Measurements from ENCODE around the gene PRODH.
"Not testable (repeated sequence)": the region's sequence is repeated elsewhere in the genome, so short reads cannot be mapped to it uniquely, and the experiment has no call there.

Gene PRODH

DNA sequence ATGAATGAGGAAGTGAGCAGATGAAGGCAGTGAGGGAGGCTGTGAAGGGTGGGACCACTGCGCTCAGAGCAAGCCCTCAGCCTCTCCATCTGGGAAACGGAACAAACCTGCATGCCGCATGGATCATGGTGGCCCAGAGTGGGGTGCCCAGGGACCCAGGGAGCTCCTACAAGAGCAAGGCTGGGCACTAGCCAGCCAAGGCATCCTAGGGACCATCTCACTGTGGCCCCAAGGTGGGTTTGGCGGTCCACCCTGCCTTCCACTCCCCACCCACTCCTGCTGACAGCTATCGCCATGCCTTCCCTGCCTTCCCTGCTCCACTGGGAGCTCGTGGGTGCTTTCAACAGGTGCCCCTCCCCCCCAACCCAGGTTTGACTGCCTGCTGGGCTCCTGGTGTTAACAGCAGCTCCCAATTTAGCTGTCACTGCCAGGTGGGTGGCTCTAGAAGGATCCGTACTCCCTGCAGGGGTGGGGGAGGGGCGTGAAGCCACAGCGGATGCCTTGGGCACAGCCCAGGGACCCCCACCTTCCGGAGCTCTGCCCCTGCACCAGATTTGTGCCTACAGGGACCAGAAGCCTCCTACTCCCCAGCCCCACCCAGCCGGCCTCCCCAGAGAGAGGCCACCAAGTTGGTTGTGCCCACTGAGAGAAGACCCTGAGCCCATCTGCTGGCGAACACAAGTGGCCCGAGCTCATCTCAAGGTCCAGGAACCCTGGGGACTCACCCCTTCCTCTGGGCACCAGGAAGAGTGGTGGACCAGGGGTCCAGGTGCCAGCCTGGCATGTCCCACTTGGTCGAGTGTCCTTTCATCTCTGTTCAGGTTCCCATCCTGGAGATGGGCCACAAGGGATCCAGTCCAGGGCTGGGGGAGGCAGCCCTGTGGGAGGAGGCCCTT, 29.7 kb upstream of the PRODH start:
- TF ChIP-seq, protein P1, sequence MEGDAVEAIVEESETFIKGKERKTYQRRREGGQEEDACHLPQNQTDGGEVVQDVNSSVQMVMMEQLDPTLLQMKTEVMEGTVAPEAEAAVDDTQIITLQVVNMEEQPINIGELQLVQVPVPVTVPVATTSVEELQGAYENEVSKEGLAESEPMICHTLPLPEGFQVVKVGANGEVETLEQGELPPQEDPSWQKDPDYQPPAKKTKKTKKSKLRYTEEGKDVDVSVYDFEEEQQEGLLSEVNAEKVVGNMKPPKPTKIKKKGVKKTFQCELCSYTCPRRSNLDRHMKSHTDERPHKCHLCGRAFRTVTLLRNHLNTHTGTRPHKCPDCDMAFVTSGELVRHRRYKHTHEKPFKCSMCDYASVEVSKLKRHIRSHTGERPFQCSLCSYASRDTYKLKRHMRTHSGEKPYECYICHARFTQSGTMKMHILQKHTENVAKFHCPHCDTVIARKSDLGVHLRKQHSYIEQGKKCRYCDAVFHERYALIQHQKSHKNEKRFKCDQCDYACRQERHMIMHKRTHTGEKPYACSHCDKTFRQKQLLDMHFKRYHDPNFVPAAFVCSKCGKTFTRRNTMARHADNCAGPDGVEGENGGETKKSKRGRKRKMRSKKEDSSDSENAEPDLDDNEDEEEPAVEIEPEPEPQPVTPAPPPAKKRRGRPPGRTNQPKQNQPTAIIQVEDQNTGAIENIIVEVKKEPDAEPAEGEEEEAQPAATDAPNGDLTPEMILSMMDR (conservative IDR thresholded peaks at IDR 0.05; ENCODE audit: low read depth, low read length) = no peak
- no peak for DNase-seq (ENCODE audit: low read depth)
- no peak overlapping the region for H3K4me3 ChIP-seq (ENCODE audit: low read depth, low read length)

DNA sequence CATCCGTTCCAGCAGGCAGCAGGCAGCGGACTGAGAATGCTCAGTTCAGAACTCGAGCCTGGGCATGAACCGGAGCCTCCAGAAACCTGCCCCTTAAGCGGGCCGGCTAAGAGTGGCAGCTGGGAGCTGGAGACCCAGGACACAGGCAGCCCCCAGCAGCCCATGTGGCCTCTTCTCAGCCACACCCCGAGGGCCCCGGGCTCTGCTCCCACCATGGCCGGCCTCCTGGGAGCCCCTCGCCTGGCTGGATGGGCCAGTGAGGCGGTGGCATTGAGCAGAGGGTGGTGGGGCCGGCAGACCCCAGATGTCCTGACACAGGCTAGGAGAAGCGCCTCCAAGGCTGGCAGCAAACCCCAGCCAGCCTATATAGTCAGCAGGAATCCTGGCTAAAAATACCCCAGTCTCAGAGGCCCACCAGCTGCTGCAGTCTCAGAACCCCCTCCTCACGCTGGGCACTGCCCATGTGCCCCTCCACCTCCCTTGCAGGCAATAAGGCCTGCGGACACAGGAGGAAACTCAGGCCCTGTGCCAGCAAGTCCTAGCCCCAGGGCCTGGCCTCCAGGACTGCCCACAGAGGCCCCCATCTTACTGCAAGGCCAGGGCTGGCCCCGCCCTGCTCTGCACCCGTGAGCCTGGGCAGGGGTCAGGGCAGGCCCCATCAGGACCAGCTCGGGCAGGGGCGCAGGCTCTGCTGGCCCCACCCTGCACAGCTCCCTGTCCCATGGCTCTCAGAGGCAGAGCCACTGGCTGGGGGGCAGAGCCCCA, 28.6 kb upstream of the PRODH start:
- not testable (repeated sequence) for H3K4me3 ChIP-seq (ENCODE audit: low read depth, low read length); DNase-seq (ENCODE audit: low read depth)

DNA sequence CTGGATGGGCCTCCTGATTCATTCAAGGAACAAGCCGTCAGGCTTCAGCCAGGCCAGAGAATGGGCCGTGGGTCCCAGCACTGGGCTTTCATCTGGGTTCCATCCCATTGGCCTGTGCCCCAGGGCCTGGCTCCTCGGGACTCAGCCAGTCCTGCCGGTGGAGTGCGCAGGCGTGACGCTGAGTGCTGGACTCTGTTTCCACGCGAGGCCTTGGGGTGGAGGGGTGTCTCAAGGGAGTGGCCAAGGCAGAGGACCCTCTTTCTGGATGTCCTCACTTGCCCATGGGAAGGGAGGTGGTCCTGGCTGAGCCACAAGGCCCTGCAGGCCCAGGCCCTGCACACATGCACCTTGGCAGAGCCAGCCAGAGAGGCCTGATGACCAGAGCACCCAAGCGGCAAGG, 28.0 kb upstream of the PRODH start:
- not testable (repeated sequence) for DNase-seq (ENCODE audit: low read depth); H3K4me3 ChIP-seq (ENCODE audit: low read depth, low read length)

DNA sequence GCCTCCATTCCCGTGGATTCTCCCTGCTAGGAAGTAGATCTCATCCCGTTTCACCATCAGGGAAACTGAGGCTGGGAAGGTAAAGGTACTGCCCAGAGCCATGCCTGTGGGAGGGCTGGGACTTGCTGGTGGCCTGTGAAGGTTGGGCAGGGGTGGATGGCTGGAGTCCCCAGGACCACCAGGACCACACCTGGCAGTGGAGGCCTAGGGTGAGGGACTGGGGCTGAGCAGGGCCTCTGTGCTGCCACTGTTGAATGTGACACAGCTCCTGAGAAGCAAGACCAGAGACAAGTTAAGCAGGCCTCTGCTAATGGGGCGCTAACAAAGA, 26.2 kb upstream of the PRODH start:
- TF ChIP-seq, protein P1 (conservative IDR thresholded peaks at IDR 0.05; ENCODE audit: low read depth, low read length) = no peak
- DNase-seq (ENCODE audit: low read depth) = no peak
- no peak overlapping the region for H3K4me3 ChIP-seq (ENCODE audit: low read depth, low read length)

DNA sequence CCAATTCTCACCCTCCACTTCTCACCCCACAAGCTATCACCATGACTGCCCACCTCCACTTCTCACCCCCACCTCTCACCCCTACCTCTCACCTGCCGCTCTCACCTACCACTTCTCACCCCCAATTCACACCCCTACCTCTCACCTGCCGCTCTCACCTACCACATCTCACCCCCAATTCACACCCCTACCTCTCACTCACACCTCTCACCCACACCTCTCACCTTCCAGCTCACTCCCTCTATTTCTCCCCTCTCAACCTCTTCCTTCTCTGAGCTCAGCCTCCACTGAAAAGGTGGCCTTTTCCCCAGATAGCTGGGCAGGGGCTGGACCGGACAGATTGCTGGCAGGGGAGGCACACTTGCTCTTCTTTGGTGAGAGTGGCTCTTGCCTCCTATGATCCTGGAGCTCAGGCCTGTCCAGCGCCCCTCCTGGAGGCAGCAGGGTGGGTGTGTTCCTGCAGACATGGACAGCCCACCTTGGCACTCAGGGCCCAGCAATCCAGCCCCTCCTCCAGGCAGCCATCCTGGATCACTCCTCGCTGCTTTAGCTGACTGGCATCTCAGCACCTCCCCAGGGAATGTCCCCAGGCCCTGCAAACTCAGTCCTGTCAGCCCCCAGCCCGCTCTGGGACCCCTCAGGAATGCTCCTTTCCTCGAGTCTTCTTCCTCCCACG, 25.7 kb upstream of the PRODH start:
- H3K4me3 ChIP-seq (ENCODE audit: low read depth, low read length); DNase-seq (ENCODE audit: low read depth): not testable (repeated sequence)

DNA sequence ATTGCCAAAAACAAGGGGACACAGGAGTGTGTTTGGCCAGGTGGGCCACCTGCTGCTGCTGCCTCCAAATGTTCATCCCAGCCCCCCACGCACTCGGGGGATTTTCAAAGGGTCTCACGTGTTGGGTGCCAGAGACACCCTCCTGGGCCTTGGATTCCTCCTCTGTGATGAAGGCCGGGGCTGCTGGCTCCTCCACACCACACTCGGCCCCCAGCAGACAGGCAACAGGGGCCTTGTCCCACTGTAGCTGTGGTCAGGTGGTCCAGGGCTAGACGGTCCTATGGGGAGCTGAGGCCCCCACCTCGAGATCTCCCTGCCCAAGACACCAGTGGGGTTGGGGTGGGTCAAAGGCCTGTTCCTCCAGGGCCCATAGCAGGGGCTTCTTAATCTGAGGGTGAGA, 25.1 kb upstream of the PRODH start:
- H3K4me3 ChIP-seq (ENCODE audit: low read depth, low read length); DNase-seq (ENCODE audit: low read depth): not testable (repeated sequence)

DNA sequence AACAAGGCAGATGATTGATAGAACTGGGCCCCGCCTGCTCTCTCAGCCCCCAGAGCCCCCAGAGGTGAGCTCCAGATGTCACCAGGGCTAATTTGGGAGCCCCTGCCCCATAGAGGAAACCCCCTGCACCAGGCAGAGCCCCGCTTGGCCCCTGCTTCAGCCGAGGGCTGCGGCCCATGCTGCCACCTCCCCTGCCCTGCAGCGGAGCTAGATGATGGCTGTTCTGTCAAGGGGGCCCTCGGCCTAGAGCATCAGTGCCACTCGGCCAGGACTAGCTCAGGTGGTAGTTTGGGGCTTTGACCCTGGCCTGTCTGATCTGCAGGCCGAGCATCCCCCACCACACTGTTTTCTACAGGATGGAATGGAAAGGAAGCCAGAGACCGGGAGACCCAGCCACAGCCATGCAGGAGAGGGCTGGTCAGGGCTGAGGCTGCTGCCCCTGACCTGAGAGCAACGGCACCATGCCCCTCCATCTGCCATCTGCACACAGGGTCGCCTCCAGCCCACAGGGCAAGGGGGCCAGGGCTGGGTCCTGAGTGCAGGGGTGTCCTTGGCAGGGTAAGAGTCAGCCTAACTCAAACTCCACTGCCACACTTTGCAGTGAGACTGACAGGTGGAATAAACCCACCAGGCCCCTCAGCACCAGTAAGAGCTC, 24.2 kb upstream of the PRODH start:
- DNase-seq (ENCODE audit: low read depth); H3K4me3 ChIP-seq (ENCODE audit: low read depth, low read length): not testable (repeated sequence)

DNA sequence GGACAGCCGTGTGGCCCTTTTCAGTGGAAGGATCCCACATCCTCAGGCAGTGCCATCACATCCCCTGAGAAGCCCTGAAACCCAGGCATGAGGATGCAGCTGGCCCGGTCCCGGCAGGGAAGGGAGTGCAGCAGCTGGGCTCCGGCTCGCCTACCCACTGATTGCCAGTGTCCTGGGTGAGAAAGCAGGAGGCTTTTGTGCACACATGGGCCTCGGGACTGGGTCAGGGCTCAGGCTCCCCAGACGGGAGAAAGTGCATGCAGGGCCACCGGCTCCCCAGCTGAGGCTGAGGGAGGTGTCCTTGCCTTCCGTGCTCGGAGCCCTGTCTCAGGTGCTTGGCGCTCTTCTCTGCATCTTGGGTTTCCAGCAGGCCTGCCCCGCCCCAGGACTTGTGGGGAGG, 23.6 kb upstream of the PRODH start:
- H3K4me3 ChIP-seq (ENCODE audit: low read depth, low read length); DNase-seq (ENCODE audit: low read depth): not testable (repeated sequence)

DNA sequence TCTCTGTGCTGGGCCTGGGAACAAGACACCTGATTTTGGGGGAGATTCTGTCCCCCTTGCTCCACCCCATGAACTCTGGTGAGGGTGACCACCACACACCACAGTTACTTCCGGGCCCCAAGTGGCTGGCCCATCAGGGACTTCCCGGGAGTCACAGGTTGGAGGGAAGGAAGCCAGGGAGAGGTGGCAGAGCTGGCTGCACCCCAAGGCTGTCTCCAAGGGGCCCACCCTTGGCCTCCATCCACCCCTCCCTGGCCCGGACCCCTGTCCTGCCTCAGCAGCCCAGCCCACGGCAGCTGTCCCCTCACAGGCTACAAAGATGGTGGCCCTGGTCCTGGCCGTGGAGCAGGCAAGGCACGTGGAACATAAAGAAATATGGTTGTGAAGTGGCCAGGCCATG, 23.2 kb upstream of the PRODH start:
- DNase-seq (ENCODE audit: low read depth); H3K4me3 ChIP-seq (ENCODE audit: low read depth, low read length): not testable (repeated sequence)

DNA sequence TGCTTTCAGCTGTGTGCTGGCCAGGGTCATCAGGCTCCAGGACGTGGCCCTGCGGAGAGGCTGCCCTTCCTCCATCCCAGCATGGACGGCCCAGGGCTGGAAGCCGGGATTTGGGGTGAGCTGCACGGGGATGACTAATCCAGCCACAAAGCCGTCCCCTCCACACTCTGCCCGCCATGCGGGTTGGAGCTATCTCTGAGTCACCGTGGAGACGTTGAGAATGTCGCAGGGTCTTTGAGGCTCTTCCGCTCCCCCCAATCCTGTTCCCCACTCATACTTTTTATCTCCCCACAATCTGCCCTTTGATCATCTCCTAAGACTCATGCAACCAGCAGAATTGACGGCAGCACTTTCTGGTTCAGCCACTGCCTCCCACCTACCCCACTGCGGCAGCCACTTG, 22.6 kb upstream of the PRODH start:
- DNase-seq (ENCODE audit: low read depth) = peak; percentile 31
- H3K4me3 ChIP-seq (ENCODE audit: low read depth, low read length) = not testable (repeated sequence)

DNA sequence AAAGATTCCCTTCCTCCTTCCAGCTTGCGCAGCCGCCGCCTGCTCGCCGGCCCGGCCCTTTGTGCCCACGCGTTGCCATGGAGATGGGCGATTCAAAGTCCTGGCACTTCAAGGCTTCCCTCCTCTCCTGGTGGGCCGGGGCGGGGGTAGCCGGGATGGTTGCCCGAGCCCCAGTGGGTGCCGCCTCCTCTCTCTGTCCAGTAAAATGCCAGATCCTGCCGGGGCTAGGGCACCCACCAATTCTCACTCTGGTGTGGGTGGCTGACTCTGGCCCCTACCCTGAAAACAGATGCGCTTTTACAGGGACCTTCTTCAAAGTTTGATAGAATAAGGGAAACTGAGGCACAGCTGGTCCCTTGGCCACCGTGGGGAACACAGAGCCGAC, 22.2 kb upstream of the PRODH start:
- DNase-seq (ENCODE audit: low read depth) = not testable (repeated sequence)

DNA sequence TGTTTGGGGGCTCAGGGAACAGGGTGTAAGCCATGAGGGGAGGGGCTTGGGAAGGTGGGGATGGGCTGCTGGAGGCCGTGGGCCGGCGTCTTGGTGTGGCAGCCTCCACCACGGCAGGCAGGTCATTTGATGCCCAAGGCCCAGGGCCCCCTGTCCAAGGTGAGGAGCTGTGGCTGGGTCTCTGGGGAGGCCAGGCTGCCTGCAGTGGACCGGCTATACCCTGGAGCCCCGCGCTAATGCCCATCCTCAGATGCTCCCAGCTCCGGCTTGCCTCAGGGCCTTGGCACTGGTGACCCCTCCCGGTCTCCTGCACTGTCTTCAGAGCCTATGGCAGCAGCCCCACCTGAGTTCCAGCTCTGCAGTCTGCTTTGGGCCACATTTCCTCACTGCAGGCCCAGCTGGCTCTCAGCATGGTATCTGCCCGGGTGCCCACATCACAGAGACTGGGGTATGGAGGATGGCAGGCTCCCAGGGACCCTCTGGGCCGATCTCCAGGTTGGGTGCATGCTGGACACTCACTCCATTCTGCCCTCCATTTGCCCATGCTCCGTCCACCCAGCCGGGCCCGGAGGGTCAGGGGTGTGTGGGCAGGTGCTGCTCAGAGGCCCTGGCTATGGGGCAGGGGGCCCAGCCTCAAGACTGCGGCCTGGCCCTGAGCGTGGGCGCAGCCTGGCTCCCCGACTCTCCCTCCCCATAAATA, 21.7 kb upstream of the PRODH start:
- DNase-seq (ENCODE audit: low read depth); H3K4me3 ChIP-seq (ENCODE audit: low read depth, low read length): not testable (repeated sequence)

More for the DNA sequence above, 22.2 kb upstream of the PRODH start:
- H3K4me3 ChIP-seq (ENCODE audit: low read depth, low read length) = not testable (repeated sequence)

DNA sequence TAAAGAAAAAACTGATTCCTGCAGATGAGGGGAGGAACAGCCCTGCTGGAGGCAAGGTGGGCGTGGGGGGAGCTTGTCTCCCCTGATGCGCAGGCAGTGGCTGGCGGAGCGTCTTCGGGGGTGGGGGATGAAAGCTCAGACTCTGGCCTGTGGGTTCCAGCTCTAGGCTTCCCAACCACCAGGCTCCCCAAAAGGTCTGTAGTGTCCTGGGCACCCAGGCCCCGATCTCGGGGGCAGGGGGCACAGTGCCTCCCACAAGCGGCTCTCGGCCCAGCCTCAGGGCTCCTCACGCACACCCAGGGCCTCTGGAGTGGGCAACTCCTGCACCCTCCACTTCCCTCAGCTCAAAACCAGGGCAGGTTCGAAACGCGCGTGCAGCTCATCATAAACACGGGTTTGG, 20.9 kb upstream of the PRODH start:
- not testable (repeated sequence) for H3K4me3 ChIP-seq (ENCODE audit: low read depth, low read length)

DNA sequence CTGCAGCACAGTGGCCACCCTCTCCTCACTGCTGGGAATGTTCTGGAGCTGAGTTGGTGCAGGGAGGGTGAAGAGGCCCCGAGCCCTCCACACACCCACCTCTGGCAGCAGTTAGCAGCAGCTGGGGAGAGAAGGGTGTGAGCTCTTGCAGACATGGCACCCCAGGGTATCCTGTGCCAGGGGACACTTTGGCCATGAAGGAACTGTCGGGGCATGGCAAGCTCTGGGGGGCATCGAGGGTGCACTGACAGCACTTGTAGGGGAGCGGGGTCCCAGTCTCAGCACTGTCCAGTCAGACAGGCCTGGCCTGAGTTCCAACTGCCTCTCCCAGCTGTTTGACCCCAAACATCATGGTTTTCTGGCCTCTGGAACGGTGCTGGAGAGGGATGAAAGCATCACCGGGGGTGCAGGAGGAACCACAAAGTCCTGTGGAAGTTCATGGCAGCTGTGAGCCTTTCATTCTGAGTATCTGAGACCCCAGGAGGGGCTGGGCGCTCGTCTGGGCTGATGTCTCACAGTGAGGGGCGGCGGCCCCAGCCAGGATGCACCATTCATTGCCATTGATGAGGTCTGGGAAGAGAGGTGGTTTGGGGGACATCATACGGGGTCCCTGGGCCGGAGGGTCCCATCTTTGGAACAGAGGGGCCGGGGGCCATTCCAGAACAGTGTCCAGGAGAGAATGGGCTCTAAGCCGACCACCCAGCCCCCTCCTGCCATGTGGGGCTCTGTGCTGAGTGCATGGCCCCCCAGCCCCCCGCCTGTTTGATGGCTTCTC, 20.2 kb upstream of the PRODH start:
- H3K4me3 ChIP-seq (ENCODE audit: low read depth, low read length); DNase-seq (ENCODE audit: low read depth): not testable (repeated sequence)

More for the DNA sequence above, 20.9 kb upstream of the PRODH start:
- DNase-seq (ENCODE audit: low read depth) = not testable (repeated sequence)
